ENCODE results near the gene OR52E1.
"Not testable (repeated sequence)": the region's sequence is repeated elsewhere in the genome, so short reads cannot be mapped to it uniquely, and the experiment has no call there.

OR52E1 gene

GRCh38 chr11:5069272-5069671 is at the start of gene OR52E1:
Gene OR52E1, plus strand, starts transcription at chr11:5069572.
- no peak for DNase-seq (ENCODE audit: low read depth in 2 of 2)

GRCh38 chr11:5021996-5022395 is 47.4 kb upstream of the OR52E1 start:
- DNase-seq (ENCODE audit: low read depth in 2 of 2), result no peak

- no peak for DNase-seq (ENCODE audit: low read depth in 2 of 2)
These were observed 32.7 kb upstream of the OR52E1 start for GRCh38 chr11:5036669-5037068.

- DNase-seq (ENCODE audit: low read depth in 2 of 2), result no peak
These were observed 31.4 kb upstream of the OR52E1 start for GRCh38 chr11:5037926-5038325.

GRCh38 chr11:5038341-5038740 is 31.0 kb upstream of the OR52E1 start:
- DNase-seq (ENCODE audit: low read depth in 2 of 2), result no peak

GRCh38 chr11:5040876-5041275 is 28.5 kb upstream of the OR52E1 start:
- DNase-seq (ENCODE audit: low read depth in 2 of 2), result no peak

- DNase-seq (ENCODE audit: low read depth in 2 of 2), result no peak
These were observed 27.3 kb upstream of the OR52E1 start for GRCh38 chr11:5042091-5042490.

- no peak for DNase-seq (ENCODE audit: low read depth in 2 of 2)
These were observed 26.0 kb upstream of the OR52E1 start for GRCh38 chr11:5043380-5043779.

- DNase-seq (ENCODE audit: low read depth in 2 of 2), result no peak
These were observed 23.1 kb upstream of the OR52E1 start, which contains the start of gene OR52J3 for GRCh38 chr11:5046226-5046625. Gene OR52J3, plus strand, starts transcription at chr11:5046526. Its CDS starts 0 bp downstream, at chr11:5046526.

- DNase-seq (ENCODE audit: low read depth in 2 of 2), result no peak
These were observed 22.5 kb upstream of the OR52E1 start for GRCh38 chr11:5046754-5047330.

GRCh38 chr11:5058679-5059078 is 10.7 kb upstream of the OR52E1 start:
- not testable (repeated sequence) for DNase-seq (ENCODE audit: low read depth in 2 of 2)

GRCh38 chr11:5059391-5059790 is 10.0 kb upstream of the OR52E1 start, which contains the start of gene OR52E2:
Gene OR52E2, minus strand, starts transcription at chr11:5059627. Its CDS starts 0 bp downstream, at chr11:5059627.
- no peak for DNase-seq (ENCODE audit: low read depth in 2 of 2)

- DNase-seq (ENCODE audit: low read depth in 2 of 2), result no peak
These were observed 4.3 kb upstream of the OR52E1 start for GRCh38 chr11:5065027-5065426.

- DNase-seq (ENCODE audit: low read depth in 2 of 2), result no peak
These were observed 2.4 kb downstream of the OR52E1 start for GRCh38 chr11:5071799-5072198.

- no peak for DNase-seq (ENCODE audit: low read depth in 2 of 2)
These were observed 12.0 kb downstream of the OR52E1 start for GRCh38 chr11:5081405-5081804.

GRCh38 chr11:5083602-5084001 is 14.2 kb downstream of the OR52E1 start:
- no peak for DNase-seq (ENCODE audit: low read depth in 2 of 2)

- no peak for DNase-seq (ENCODE audit: low read depth in 2 of 2)
These were observed 19.2 kb downstream of the OR52E1 start for GRCh38 chr11:5088556-5088955.

- DNase-seq (ENCODE audit: low read depth in 2 of 2), result no peak
These were observed 21.3 kb downstream of the OR52E1 start for GRCh38 chr11:5090668-5091067.

GRCh38 chr11:5092821-5093585 is 23.6 kb downstream of the OR52E1 start:
- DNase-seq (ENCODE audit: low read depth in 2 of 2), result no peak

- DNase-seq (ENCODE audit: low read depth in 2 of 2), result no peak
These were observed 26.6 kb downstream of the OR52E1 start for GRCh38 chr11:5096011-5096410.

GRCh38 chr11:5102246-5102645 is 32.9 kb downstream of the OR52E1 start:
- DNase-seq (ENCODE audit: low read depth in 2 of 2), result no peak

- DNase-seq (ENCODE audit: low read depth in 2 of 2), result no peak
These were observed 33.7 kb downstream of the OR52E1 start for GRCh38 chr11:5103066-5103465.

- DNase-seq (ENCODE audit: low read depth in 2 of 2), result no peak
These were observed 37.9 kb downstream of the OR52E1 start for GRCh38 chr11:5107285-5107684.
